HepG2 (cell line): ENCODE data around the gene WDR62. TPM values are rescaled to one million over a fixed set of nuclear protein-coding genes. Genes with fewer than 3 reads are reported as not detected.
A peak's percentile ranks its signal among the peaks of the same experiment; 100 is the strongest.

Experiments
- BCLAF1 ChIP-seq: fragments of 450-650 bp; IDR thresholded peaks from 2 replicates; pipeline ENCODE4 v1.6.1; 2017; ENCODE audit warnings: mild to moderate bottlenecking
- CREBL2 ChIP-seq: sonication (generic); formaldehyde crosslinking; IDR thresholded peaks from 2 replicates; pipeline ENCODE4 v1.8.1; 2023; ENCODE audit warnings: missing genetic modification reagents, mild to moderate bottlenecking, borderline replicate concordance
- DNMT3B ChIP-seq: conservative IDR thresholded peaks from 2 replicates; pipeline ENCODE4 v1.6.1; 2016; ENCODE audit warnings: missing biosample characterization, control low read depth
- DRAP1 ChIP-seq: IDR thresholded peaks from 2 replicates; pipeline ENCODE4 v1.6.1; 2016; ENCODE audit warnings: missing genetic modification reagents, missing compliant biosample characterization
- ERF ChIP-seq: IDR thresholded peaks from 2 replicates; pipeline ENCODE4 v1.6.1; 2018; ENCODE audit warnings: missing biosample characterization, missing genetic modification reagents
- FOXA3 ChIP-seq: IDR thresholded peaks from 2 replicates; pipeline ENCODE4 v1.6.1; 2016; ENCODE audit warnings: missing genetic modification reagents, missing compliant biosample characterization
- IRF1 ChIP-seq: sonication (generic); formaldehyde crosslinking; IDR thresholded peaks from 2 replicates; pipeline ENCODE4 v1.4.0; 2020; ENCODE audit warnings: low read depth, mild to moderate bottlenecking, missing genetic modification reagents
- LCORL ChIP-seq, 2 experiments: fragments of 450-650 bp in 1 of 2; sonication (generic) in 1 of 2; formaldehyde crosslinking in 1 of 2; IDR thresholded peaks; 2 replicates each; pipeline versions ENCODE4 v1.5.0 to v1.6.1; 2017 to 2020; ENCODE audit warnings: antibody characterized with exemption in 1 of 2, missing genetic modification reagents in 1 of 2
- MAFK ChIP-seq, 2 experiments: IDR thresholded peaks in 1 of 2; conservative IDR thresholded peaks in 1 of 2; 2 replicates each; pipeline ENCODE4 v1.6.1; 2011; ENCODE audit warnings: improper control_type of control experiment in 2 of 2, low read length in 2 of 2
- MBD4 ChIP-seq: IDR thresholded peaks from 2 replicates; pipeline ENCODE4 v1.6.1; 2012; ENCODE audit warnings: low read length, inconsistent platforms, borderline replicate concordance
- MED13 ChIP-seq: sonication (generic); formaldehyde crosslinking; IDR thresholded peaks from 2 replicates; pipeline ENCODE4 v1.5.0; 2020; ENCODE audit warnings: missing genetic modification reagents
- NCOA2 ChIP-seq: sonication (generic); formaldehyde crosslinking; IDR thresholded peaks from 2 replicates; pipeline ENCODE4 v1.8.0; 2022; ENCODE audit warnings: inconsistent platforms
- POLR2A ChIP-seq, 2 experiments: IDR thresholded peaks; 2 replicates each; pipeline ENCODE4 v1.6.1; 2011; ENCODE audit warnings: low read depth in 2 of 2, low read length in 2 of 2, mild to moderate bottlenecking in 1 of 2, moderate library complexity in 1 of 2; ENCODE audit not compliant: insufficient read depth in 1 of 2
- RBM39 ChIP-seq: fragments of 200-400 bp; formaldehyde crosslinking; IDR thresholded peaks from one replicate; pipeline ENCODE4 v1.6.1; 2018; ENCODE audit warnings: antibody characterized with exemption, mild to moderate bottlenecking, low read depth, low read length; ENCODE audit not compliant: poor library complexity, severe bottlenecking
- RFXANK ChIP-seq: IDR thresholded peaks from 2 replicates; pipeline ENCODE4 v1.6.1; 2016
- SNAPC5 ChIP-seq: sonication (generic); formaldehyde crosslinking; IDR thresholded peaks from 2 replicates; pipeline ENCODE4 v1.8.1; 2023; ENCODE audit warnings: mild to moderate bottlenecking, missing genetic modification reagents, borderline replicate concordance
- ZBTB7B ChIP-seq: sonication (generic); formaldehyde crosslinking; IDR thresholded peaks from 2 replicates; pipeline ENCODE4 v1.4.0; 2020; ENCODE audit warnings: missing genetic modification reagents
- ZFP91 ChIP-seq: sonication (generic); formaldehyde crosslinking; IDR thresholded peaks from 2 replicates; pipeline ENCODE4 v1.9.0; 2022; ENCODE audit warnings: missing genetic modification reagents, mild to moderate bottlenecking, borderline replicate concordance
- ZNF275 ChIP-seq: sonication (generic); formaldehyde crosslinking; IDR thresholded peaks from 2 replicates; pipeline ENCODE4 v1.8.0; 2022; ENCODE audit warnings: missing genetic modification reagents, mild to moderate bottlenecking, inconsistent platforms, borderline replicate concordance
- ZNF550 ChIP-seq: sonication (generic); formaldehyde crosslinking; IDR thresholded peaks from 2 replicates; pipeline ENCODE4 v1.4.0; 2020; ENCODE audit warnings: mild to moderate bottlenecking, missing genetic modification reagents, borderline replicate concordance
- ZNF562 ChIP-seq: sonication (generic); formaldehyde crosslinking; IDR thresholded peaks from 2 replicates; pipeline ENCODE4 v1.8.0; 2022; ENCODE audit warnings: missing genetic modification reagents, borderline replicate concordance
- ZSCAN12 ChIP-seq: sonication (generic); formaldehyde crosslinking; IDR thresholded peaks from 2 replicates; pipeline ENCODE4 v1.9.0; 2021; ENCODE audit warnings: mild to moderate bottlenecking, missing genetic modification reagents
- polyA plus RNA-seq, 8 experiments: library from polyadenylated mRNA; depleted of rRNA in 3 of 8; stranded (reverse) in 7 of 8; unstranded in 1 of 8; fragments of >200 nt; fragmentation: Illumina TruSeq in 4 of 8; extraction: Trizol in 4 of 8; gene quantifications; 2 replicates each; pipeline versions ENCODE4 v1.2.1 to v1.2.3, GENCODE V29; 2011 to 2016; ENCODE audit warnings: low read depth in 4 of 8, missing spikeins in 1 of 8, mixed read lengths in 1 of 8; ENCODE audit not compliant: insufficient read depth in 1 of 8
- total RNA-seq, 5 experiments: library from RNA; depleted of rRNA; stranded (reverse); fragments of >200 nt; fragmentation: Illumina TruSeq; extraction: Trizol; gene quantifications; 2 replicates each; pipeline ENCODE4 v1.2.3, GENCODE V29; 2016; ENCODE audit warnings: low read depth in 1 of 5

Gene WDR62
- total and polyA plus RNA-seq, 2 of the 13 experiments (the other 11 are each of a cell fraction or from before 2014, with no cell fraction given): 5.8 to 12.5 TPM

- TF ChIP-seq ZNF275 (CRISPR knock-in tag) (0 out of 2 replicates have a peak, but pooled peaks have one; percentile 36), SNAPC5 (CRISPR knock-in tag) (no peak; the same call in 1 of the 2 replicates), POLR2A (IDR thresholded peaks at IDR 0.05; ENCODE audit: insufficient read depth in 1 of 2, low read depth in 2 of 2, low read length in 2 of 2) (peak in 1 of 2 experiments; percentile 78; a peak in 2 of 4 replicates), FOXA3 (CRISPR knock-in tag) (peak; percentile 97), ZBTB7B (CRISPR knock-in tag) (no peak; the same call in 1 of the 2 replicates), ZNF562 (no peak), MBD4 (no peak), ZSCAN12 (CRISPR knock-in tag) (no peak), ZNF550 (no peak), RBM39 (no peak), MED13 (CRISPR knock-in tag) (no peak), DNMT3B (CRISPR knock-in tag) (peak; percentile 85), IRF1 (CRISPR knock-in tag) (no peak), MAFK (conservative IDR thresholded peaks at IDR 0.05 in 1 of 2, IDR thresholded peaks at IDR 0.05 in 1 of 2; ENCODE audit: low read length in 2 of 2) (no peak), DRAP1 (CRISPR knock-in tag) (peak; percentile 84), RFXANK (no peak), CREBL2 (CRISPR knock-in tag) (no peak), NCOA2 (CRISPR knock-in tag) (peak; percentile 79), ERF (CRISPR knock-in tag) (peak; percentile 81; the same call in 1 of the 2 replicates), ZFP91 (CRISPR knock-in tag) (peak; percentile 68; the same call in 1 of the 2 replicates), LCORL (IDR thresholded peaks at IDR 0.05) (no peak), LCORL (CRISPR knock-in tag; IDR thresholded peaks at IDR 0.05) (peak; percentile 95), BCLAF1 (no peak)
Observed at GRCh38 chr19:36120092-36120983, 65.6 kb downstream of the WDR62 start (continued).
